GM19025 (cell line): ENCODE results near the gene WDR86.

Source experiments
- ATAC-seq: cut with Tn5 transposase; IDR thresholded peaks from one replicate; pipeline ENCODE4 v1.9.1; 2021; ENCODE audit warnings: mild to moderate bottlenecking, low read depth, moderate library complexity; ENCODE audit not compliant: unreplicated experiment

WDR86 gene, protein sequence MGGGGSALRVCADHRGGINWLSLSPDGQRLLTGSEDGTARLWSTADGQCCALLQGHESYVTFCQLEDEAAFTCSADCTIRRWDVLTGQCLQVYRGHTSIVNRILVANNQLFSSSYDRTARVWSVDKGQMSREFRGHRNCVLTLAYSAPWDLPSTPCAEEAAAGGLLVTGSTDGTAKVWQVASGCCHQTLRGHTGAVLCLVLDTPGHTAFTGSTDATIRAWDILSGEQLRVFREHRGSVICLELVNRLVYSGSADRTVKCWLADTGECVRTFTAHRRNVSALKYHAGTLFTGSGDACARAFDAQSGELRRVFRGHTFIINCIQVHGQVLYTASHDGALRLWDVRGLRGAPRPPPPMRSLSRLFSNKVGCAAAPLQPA

DNA sequence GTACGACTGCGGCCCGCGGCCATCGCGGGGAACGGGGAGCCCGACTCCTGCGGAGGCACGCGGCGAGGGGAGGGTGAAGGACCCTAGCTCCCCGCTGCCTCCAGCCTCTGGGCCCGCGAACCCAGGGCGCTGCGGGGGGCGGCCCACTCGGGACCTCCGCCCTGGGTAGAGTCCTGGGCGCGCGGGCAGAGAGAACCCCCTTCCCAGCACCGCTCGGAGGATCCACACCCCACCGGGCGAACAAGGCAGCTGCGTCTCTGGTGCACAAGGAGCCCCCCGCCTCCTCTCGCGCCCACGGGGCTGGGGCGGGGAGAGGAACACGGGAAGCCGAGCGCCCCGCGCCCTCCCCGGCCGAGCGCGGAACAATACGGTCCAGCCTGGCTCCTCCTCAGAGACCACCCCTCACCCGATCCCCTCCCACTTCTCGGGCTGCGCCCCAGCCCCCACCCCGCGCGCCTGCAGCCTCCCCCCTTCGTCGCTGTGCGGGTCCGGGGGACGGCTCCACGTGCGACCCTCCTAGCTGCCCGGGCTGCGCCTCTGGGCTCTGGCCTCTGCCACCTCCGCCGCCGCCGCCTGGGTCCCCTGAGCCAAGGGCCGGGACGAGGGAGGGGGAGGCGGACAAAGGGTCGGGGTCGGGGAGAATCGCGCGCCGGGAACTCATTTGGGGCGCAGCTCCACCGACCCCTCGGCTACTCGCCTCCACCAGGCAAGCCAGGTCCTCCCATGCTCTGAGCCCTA, at the start of gene WDR86:
Gene WDR86 (minus strand): TSS at position 372 of the 738 bp plus-strand sequence. CDS start 449 bp downstream, outside the sequence.
- ATAC-seq = no peak

DNA sequence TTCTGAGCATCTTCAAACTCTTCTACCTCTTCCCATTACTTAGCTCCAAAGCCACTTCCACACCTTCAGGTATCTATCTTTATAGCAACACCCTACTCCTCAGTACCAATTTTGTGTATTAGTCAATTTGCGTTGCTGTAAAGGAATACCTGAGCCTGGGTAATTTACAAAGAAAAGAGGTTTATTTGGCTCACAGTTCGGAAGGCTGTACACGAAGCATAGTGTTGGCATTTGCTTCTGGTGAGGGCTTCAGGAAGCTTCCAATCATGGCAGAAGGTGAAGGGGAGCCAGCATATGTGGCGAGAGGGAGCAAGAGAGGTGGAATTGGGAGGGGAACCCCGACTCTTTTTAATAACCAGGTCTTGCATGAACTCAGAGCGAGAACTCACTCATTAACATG, 47.7 kb upstream of the WDR86 start:
- no peak for ATAC-seq

DNA sequence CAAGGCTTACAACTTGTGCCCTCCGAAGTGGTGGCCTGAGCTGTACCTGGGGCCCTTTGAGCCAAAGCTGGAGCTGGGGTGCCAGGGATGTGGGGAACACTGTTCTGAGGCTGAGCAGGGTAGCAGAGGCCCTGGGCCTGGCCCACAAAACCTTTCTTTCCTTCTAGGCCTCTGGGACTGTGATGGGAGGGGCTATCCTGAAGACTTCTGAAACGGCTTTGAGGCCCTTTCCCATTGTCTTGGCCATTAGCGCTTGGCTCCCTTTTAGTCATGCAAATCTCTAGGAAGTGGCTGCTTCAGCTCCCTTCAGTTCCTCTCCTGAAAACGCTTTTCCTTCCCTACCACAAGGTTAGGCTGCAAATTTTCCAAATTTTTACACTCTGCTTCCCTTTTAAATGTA, 46.9 kb upstream of the WDR86 start:
- no peak for ATAC-seq

DNA sequence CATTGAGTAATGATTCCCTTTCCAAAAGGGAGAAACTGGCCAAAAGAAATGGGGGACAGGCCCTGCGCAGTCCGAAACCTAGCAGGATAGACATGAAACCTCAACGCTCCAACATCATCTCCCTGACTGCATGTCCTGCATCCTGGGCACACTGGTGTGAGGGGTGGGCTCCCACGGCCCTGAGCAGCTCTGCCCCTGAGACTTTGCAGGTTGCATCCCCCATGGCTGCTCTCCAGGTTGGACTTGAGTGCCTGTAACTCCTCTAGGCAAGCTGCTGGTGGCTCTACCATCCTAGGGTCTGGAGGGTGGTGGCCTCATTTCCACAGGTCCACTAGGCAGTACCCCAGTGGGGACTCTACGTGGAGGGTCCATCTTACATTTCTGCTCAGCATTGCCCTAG, 46.4 kb upstream of the WDR86 start:
- no peak for ATAC-seq

DNA sequence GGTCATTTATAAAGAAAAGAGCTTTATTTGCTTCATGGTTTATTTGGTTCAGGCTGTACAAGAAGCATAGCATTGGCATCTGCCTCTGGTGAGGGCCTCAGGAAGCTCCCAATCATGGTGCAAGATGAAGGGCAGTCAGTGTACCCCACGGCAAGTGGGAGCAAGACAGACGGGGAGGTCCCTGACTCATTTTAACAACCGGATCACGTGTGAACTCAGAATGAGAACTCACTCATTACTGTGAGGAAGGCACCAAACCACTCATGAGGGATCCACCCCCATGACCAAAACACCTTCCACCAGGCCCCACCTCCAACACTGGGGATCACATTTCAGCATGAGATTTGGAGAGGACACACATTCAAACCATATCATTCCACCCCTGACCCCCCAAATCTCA, 45.9 kb upstream of the WDR86 start:
- no peak for ATAC-seq

DNA sequence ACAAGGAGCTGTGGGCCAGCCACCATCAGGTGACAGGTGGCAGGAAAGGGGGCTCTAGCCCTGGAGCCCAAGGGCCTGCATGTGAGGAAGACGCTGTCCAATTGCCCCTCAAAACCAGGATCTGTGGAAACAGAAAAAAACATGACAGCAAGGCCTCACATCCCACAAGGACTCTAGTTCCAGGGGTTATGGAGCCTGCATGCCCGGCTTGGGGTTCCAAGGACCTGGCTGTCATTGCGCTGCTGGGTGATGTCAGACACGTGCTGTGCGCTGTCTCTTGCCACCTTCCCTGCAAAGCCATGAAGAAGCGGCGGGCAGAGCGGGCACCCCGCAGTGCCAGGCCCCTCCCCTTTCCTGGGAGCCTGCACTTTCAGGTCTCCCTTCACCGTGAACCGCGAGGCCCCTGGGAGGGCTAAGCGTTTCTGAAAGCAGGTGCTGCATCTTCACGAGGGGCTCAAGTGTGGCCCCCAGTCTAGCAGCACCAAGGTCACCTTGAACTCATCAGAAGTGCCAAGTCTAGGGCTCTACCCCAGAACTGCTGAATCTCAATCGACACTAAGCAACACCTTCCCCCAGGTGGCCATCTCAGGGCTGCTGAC, 45.2 kb upstream of the WDR86 start:
- no peak for ATAC-seq

DNA sequence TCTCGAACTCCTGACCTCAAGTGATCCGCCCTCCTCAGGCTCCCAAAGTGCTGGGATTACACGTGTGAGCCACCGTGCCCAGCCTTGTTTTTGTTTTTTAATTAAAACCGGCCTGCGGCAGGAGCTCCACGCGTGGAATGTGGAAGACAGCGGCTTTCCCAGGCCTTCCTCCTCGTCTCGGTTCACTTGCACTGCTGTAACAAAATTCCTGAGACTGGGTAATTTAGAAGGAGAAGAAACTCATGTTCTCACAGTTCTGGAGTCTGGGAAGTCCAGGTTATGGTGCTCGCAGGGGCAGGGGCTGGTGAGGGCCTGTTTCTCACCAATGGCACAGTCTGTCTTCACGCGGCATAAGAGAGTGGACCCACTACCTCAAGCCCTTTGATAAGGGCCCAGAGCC, 44.5 kb upstream of the WDR86 start:
- ATAC-seq = no peak

DNA sequence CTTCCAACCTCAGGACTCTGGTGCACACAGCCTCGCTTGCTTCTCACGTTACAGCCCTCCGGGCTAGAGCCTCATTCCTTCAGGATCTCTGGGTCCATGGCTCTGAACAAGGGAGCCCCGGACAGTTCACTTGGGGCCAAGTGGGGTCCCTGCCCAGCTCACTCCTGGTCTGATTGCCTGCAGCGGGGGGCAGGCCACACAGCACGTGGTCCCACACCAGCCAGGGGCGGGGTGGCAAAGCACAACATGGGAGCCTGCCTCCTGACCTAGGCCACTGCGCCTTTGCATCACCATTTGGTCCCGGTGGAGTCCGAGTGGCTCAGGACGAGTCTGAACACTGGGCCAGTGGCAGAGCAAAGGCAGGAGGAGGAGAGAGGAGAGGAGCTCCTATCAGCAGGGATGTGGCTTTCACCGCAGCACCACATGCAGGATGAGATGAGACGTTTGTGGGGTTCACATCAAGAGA, 43.5 kb upstream of the WDR86 start:
- ATAC-seq = no peak

DNA sequence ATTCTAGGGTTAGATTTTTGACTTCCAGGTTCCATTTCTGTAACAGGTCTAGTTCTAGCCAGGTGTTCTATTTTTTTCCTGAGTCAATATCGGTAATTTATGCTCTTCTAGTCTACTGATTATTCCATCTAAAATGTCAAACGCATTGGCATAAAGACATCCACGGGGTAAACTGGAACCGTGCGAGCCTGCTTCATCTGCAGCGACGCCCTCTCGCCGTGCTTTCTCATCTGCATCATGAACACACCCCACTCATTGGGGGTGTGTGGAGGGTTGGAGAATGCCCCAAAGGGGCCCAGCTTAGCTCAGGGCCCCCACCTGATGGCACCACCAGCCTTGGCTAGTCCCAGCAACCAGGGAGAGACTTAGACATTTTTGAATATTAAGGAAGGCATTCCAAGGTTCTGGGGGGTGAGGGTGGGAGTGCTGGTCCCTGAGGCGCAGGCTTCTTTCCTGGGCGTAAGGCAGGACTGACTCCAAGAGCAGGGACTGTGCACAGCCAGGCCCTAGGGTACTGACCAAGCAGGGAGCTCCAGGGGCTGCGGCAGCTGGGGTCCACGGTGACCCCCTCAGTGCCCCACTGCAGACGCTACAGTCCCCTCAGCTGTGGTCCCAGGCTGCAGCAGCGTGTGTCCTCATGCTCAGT, 43.0 kb upstream of the WDR86 start:
- ATAC-seq = no peak

DNA sequence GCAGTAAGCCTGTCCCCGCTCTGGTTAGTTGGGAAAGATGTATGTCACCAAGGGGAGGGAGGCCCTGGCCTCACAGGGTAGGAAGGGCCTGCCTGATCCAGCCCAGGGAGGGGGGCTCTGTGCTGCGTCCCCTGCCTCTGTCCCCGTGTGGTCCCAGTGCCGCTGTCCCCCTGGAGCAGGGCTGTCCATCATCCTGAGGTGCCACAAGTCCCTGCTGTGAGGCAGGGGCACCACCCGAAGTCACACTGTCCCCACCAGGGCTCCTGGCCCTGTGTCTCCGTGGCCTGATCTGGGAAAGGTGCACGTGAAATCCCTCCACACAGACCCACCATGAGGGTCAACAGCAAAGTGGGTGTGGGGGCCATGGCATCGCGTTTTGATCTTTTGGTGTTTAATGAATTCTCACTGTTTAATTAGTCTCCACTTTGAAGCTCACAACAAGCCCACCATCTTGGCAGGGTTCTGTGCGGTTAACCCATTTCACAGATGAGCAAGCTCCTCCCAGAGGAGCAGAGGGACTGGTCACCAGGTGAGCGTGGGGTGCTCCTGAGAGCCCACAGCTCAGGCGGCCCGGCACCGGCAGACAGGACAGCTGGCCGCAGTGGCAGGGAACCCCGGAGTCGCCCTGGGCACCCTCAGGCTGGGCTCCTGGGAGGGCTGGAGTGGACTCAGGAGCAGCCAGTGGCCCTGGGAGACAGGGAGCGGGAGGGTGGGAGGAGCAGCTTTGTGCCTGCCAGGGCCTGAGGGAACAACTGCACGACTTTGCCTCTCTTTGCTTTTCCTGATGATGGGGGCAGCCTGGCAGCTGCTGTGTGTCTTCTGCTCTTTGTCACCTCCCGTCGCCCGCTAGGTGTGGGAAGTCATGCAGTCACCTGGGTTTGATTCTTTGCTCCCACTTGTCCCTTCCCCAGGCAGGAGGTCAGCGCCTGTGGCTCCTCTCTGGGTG, 42.1 kb upstream of the WDR86 start:
- no peak for ATAC-seq

DNA sequence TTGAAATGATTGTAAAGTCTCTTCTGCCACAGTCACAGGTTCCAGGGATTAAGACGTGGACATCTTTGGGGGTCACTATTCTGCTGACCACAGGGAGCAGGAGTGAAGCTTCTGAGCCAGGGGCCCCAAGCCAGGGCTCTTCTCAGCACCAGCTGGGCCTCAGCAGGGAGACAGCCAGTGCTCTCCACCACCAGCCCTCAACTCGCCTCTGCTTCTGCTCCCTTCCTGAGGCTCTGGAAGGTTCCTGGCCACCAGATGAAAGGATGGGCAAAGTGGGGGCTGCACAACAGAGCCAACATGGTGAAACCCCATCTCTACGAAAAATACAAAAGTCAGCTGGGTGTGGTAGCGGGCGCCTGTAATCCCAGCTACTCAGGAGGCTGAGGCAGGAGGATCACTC, 41.3 kb upstream of the WDR86 start:
- ATAC-seq = no peak

DNA sequence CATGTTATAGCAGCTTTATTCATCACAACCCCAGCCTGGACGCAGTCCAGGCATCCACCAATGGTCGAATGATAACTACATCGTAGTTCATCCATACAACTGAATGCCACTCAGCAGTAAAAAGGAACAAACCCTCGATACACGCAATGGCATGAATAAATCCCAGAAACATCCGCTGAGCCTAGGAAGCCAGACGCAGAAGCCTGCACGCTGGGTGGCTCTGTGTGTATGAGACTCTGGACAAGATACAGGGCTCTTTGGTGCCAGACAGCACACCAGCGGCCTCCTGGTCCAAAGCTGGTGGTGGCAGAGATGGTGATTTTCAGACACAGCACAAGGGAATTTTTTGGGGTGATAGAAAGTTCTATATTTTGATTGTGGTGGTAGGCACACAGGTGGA, 40.2 kb upstream of the WDR86 start:
- ATAC-seq = no peak

DNA sequence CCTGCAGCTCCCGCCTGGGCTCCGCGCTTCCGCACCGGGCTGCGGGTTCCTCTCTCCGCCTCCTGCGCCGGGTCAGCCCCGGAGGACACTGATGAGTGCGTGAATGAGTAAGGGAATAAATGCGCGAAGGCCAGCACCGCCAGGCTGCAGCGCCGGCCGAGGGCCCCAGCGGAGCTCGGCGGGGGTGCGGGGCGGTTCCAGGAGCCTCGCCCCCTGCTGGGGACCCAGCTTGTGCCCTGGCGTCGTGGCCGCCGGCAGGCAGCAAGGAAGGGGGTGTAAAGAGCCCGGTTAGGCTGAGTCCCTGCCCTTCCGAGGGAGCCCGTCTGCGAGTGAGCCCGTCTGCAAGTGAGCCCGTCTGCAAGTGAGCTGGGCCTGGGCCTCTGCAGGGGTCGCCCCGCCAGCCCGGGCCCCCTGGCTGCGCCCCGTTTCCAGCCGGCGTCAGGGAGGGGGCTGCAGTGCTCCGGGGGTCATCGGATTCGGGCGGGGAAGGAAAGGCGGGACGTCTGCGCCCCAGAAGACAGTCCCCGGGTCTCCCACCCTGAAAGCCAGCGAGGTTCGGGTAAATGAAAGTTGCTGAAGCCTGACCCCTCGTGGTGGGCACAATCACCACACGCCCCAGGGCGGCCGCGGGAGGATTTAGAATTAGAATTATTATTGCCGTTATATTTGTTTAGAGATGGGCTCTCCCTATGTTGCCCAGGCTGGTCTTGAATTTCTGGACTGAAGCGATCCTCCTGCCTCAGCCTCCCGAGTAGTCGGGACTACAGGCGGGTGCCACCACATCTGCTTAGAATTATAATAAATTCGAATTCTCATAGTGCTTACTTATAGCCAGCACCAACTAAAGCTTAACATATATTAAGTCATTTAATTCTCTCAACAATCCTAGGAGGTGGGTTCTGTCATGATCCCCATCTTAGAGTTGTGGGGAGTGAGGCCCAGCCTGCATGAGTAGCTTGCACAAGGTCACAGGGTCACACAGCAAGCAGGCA, 38.7 kb upstream of the WDR86 start:
- ATAC-seq = no peak

DNA sequence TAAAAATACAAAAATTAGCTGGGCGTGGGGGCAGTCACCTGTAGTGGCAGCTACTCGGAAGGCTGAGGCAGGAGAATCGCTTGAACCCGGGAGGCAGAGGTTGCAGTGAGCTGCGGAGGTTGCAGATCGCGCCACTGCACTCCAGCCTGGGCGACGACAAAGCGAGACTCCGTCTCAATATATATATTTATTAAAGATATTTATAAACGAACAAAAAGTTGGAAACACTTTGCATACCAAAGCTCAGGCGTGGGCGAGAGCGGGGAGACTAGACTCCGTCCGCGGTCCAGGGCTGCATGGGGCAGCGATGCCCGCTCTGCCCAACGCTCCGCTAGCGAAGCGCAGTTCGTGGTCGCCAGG, 38.0 kb upstream of the WDR86 start:
- no peak for ATAC-seq

DNA sequence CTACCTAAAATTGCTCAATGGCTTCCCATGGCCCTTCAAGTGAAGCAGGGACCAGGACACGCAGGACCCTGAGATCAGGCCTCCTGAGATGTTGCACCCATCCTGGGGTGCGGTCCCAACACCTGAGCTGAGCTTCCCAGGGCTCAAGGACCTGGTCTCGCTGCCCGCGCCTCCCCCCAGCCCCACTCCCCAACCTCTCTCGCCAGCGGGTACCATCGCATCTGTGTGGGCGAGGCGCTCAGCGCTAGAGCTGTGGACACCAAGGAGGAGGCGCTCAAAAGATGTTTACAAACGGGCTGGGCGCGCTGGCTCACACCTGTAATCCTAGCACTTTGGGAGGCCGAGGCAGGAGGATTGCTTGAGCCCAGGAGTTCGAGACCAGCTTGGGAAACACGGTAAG, 37.5 kb upstream of the WDR86 start:
- ATAC-seq = no peak

DNA sequence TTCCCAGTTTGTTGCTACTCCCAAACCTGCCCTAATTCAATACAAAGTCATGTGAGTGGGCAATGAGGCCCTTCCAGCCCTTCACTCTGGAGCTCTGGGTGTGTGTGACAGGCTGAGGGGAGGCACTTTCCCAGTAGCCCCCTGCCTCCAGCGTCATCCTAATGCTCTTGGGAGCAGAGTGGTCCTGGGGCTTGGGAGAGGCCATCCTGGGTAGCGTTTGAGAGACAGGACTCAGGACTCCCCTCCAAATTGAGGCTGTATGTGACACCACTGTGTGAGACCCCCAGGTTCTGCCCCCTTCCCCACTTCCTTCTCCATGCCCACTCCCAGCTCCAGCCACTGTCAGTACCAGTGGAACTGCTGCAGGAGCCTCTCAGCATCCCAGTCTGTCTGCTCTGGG, 36.6 kb upstream of the WDR86 start:
- ATAC-seq = no peak

DNA sequence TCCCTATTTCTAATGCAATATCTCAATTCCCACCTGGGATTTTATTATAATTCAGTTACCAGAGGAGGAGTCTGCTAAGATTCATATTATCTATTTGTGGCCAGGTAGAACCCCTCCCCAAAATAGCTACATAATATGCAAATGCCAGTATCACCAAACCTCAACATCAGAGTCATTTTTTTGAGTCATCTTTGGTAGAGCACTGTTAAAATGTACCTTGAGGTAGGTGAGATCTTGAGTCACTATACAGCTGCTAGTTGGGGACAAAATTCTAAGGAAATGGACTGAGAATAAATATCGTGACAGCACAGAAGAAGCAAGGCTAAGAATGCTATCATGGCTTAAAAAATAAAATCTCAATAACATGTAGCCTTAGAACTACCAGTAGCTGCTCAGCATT, 34.8 kb upstream of the WDR86 start:
- no peak for ATAC-seq

DNA sequence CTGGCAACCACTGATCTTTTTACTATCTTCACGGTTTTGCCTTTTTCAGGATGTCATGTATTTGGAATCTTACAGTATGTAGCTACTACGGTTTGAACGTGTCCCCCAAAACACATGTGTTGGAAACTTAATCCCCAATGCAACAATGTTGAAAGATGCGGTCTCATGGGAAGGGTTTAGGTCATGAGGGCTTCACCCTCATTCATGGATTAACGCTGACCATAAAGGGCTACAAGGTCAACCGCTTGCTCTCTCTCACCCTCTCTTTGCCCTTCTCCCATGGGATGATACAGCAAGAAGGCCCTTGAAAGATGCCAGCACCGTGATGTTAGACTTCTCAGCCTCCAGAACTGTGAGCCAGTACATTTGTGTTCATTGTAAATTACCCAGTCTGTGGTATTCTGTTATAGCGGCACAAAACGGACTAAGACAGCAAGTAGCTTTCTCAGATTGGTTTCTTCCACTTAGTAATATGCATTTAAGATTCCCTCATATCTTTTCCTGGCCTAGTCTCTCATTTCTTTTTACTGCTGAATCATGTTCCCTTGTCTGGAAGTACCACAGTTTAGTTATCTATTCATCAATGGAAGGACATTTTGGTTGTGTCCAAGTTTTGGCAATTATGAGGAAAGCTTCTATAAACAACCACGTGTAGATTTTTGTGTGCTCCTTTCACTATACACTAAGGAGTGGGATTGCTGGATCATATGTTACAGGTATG, 33.1 kb upstream of the WDR86 start:
- no peak for ATAC-seq
